GM03348 (cell line): ENCODE data around the gene NCAPG.

Experiments used
- DNase-seq: peaks from one replicate; pipeline ENCODE4 v3.0.0; 2012; ENCODE audit warnings: low spot score

The NCAPG gene

DNA sequence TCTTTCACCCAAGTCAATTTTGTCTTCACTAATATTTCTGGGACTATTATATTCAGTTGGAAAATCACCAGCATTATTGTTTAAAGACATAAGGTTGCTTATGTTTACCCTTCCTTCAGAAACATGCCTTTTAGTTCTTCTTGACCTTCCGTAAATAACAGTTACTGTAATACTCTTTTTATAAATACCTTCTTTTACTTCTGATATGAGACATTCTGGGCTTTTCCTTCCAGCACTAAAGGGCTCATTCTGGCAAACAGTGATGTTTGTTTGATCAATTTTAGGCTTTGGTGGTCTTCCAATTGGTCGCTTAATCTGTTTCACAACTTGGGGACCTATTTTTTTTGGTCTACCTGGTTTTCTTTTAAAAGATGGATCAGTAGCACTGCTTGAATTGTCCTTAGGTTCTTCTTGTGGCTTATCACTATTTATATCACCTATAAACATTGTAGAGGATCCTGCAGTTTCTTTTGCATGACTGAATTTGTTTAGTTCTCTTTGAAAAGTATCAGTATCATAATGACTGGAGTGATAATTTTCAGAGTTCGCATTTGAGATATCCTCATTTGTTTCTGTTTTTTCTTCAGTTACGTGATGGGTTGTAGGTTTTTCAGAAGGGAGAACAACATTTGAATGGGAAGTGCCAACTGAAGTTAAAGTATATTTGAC is 64.8 kb downstream of the NCAPG start:
- no peak for DNase-seq

GRCh38 chr4:17876943-17877342 is 66.2 kb downstream of the NCAPG start:
- DNase-seq: no peak

DNA sequence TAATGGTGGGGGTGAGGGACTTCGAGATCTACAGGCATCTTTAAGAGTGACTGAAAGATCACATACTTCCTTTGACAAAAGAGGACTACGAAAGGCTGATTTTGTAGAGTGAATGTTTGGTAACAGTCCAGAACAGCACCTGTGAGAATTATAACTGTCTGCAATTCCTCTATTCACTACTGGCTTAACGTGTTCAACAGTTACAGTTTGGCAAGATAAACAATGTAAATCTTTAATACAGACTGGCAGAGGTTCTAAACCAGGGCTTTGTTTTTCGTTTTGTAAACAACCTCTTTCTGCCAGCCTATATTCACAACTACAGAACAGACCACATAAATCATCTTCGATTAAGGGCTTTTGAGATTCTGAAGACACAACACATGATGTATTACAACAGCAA is 66.9 kb downstream of the NCAPG start:
- no peak for DNase-seq

DNA sequence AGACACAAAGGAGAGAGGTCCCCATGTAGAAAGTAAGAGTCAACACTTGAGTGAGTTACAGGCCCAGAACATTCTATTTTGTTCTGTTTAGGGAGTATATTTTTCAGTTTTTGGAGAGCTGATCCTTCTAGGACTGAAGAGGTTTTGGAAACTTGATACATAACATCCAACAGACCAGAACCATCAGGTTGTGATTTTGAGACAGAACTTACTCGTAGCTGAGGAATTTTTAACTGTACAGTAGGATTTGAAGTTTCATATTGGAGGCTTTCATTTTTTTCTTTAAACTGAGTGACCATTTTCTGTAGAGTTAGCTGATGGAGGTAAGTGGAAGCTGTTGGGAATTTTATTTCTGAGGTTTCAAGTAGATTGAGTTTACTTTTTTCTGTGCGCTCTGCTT is 73.3 kb downstream of the NCAPG start:
- peak; percentile 2 for DNase-seq

DNA sequence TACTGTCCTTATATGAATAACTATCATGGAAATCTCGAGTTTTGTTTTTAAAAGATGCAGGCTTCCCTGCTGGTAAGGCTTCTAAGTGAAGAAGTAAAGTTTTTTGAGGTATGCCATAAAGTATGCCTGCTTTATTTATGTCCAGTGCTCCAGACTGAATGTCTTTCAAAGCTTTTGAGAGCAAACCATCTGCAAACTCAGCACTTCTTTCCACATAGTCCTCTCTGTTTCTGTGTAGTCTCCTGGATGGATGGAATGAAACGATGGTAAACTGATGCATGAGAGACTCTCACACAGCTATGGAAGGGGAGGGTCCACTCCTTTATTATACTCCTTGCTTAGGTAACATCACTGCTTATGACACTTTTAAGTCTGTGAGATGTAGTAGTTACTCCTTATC is 73.7 kb downstream of the NCAPG start:
- no peak for DNase-seq

GRCh38 chr4:17889692-17890091 is 78.9 kb downstream of the NCAPG start:
- DNase-seq: no peak

GRCh38 chr4:17894421-17894820 is 83.6 kb downstream of the NCAPG start:
- DNase-seq: no peak
